ENCODE data around the gene EVC.

The EVC gene

GRCh38 chr4:5798946-5799345 is 87.9 kb downstream of the EVC start:
- H3K4me1 ChIP-seq (ENCODE audit: control insufficient read depth, insufficient read depth, low read length) = no peaks in the 10 kb centered on the region
- peaks cover 34 to 48% of the 10 kb centered on the region in 2 donors for H3K36me3 ChIP-seq (ENCODE audit: control insufficient read depth in 2 of 2, insufficient read depth in 2 of 2, low read length in 2 of 2)
- H3K9ac ChIP-seq (ENCODE audit: low read length in 2 of 2) = no peak overlapping the region
- no peaks in the 10 kb centered on the region for H3K27me3 ChIP-seq (ENCODE audit: control insufficient read depth in 1 of 2, insufficient read depth in 2 of 2, low read length in 2 of 2)
- H3K9me3 ChIP-seq (ENCODE audit: control insufficient read depth in 2 of 2, low read length in 2 of 2) = no peaks in the 10 kb centered on the region
- H3K27ac ChIP-seq (ENCODE audit: low read length) = no peak overlapping the region
- no peak overlapping the region for H3K4me3 ChIP-seq (ENCODE audit: low read length in 2 of 2)

GRCh38 chr4:5799406-5799805 is 88.4 kb downstream of the EVC start:
- H3K9me3 ChIP-seq (ENCODE audit: control insufficient read depth in 2 of 2, low read length in 2 of 2) = no peaks in the 10 kb centered on the region
- no peak overlapping the region for H3K27ac ChIP-seq (ENCODE audit: low read length)
- H3K27me3 ChIP-seq (ENCODE audit: control insufficient read depth in 1 of 2, insufficient read depth in 2 of 2, low read length in 2 of 2) = no peaks in the 10 kb centered on the region
- H3K36me3 ChIP-seq (ENCODE audit: control insufficient read depth in 2 of 2, insufficient read depth in 2 of 2, low read length in 2 of 2) = peaks cover 39 to 51% of the 10 kb centered on the region in 2 donors
- no peak overlapping the region for H3K4me3 ChIP-seq (ENCODE audit: low read length in 2 of 2)
- no peak overlapping the region for H3K9ac ChIP-seq (ENCODE audit: low read length in 2 of 2)
- no peaks in the 10 kb centered on the region for H3K4me1 ChIP-seq (ENCODE audit: control insufficient read depth, insufficient read depth, low read length)

- peaks cover 49 to 59% of the 10 kb centered on the region in 2 donors for H3K36me3 ChIP-seq (ENCODE audit: control insufficient read depth in 2 of 2, insufficient read depth in 2 of 2, low read length in 2 of 2)
- no peak overlapping the region for H3K27ac ChIP-seq (ENCODE audit: low read length)
- no peaks in the 10 kb centered on the region for H3K4me1 ChIP-seq (ENCODE audit: control insufficient read depth, insufficient read depth, low read length)
- H3K27me3 ChIP-seq (ENCODE audit: control insufficient read depth in 1 of 2, insufficient read depth in 2 of 2, low read length in 2 of 2) = no peaks in the 10 kb centered on the region
- no peak overlapping the region for H3K4me3 ChIP-seq (ENCODE audit: low read length in 2 of 2)
- H3K9me3 ChIP-seq (ENCODE audit: control insufficient read depth in 2 of 2, low read length in 2 of 2) = no peaks in the 10 kb centered on the region
- no peak overlapping the region for H3K9ac ChIP-seq (ENCODE audit: low read length in 2 of 2)
These were observed 89.5 kb downstream of the EVC start for GRCh38 chr4:5800496-5800895.

- Histone ChIP-seq H3K9me3 (ENCODE audit: control insufficient read depth in 2 of 2, low read length in 2 of 2) (no peaks in the 10 kb centered on the region), H3K27ac (ENCODE audit: low read length) (no peak overlapping the region), H3K4me3 (ENCODE audit: low read length in 2 of 2) (no peak overlapping the region), H3K36me3 (ENCODE audit: control insufficient read depth in 2 of 2, insufficient read depth in 2 of 2, low read length in 2 of 2) (peaks cover 52 to 59% of the 10 kb centered on the region in 2 donors), H3K27me3 (ENCODE audit: control insufficient read depth in 1 of 2, insufficient read depth in 2 of 2, low read length in 2 of 2) (no peaks in the 10 kb centered on the region), H3K9ac (ENCODE audit: low read length in 2 of 2) (no peak overlapping the region), H3K4me1 (ENCODE audit: control insufficient read depth, insufficient read depth, low read length) (no peaks in the 10 kb centered on the region)
These were observed 90.7 kb downstream of the EVC start for GRCh38 chr4:5801696-5802095.

- Histone ChIP-seq H3K4me3 (ENCODE audit: low read length in 2 of 2) (no peak overlapping the region), H3K27ac (ENCODE audit: low read length) (no peak overlapping the region), H3K36me3 (ENCODE audit: control insufficient read depth in 2 of 2, insufficient read depth in 2 of 2, low read length in 2 of 2) (peaks cover 47 to 56% of the 10 kb centered on the region in 2 donors), H3K4me1 (ENCODE audit: control insufficient read depth, insufficient read depth, low read length) (no peaks in the 10 kb centered on the region), H3K9ac (ENCODE audit: low read length in 2 of 2) (no peak overlapping the region), H3K27me3 (ENCODE audit: control insufficient read depth in 1 of 2, insufficient read depth in 2 of 2, low read length in 2 of 2) (no peaks in the 10 kb centered on the region), H3K9me3 (ENCODE audit: control insufficient read depth in 2 of 2, low read length in 2 of 2) (no peaks in the 10 kb centered on the region)
These were observed 91.6 kb downstream of the EVC start for GRCh38 chr4:5802565-5802964.

DNA sequence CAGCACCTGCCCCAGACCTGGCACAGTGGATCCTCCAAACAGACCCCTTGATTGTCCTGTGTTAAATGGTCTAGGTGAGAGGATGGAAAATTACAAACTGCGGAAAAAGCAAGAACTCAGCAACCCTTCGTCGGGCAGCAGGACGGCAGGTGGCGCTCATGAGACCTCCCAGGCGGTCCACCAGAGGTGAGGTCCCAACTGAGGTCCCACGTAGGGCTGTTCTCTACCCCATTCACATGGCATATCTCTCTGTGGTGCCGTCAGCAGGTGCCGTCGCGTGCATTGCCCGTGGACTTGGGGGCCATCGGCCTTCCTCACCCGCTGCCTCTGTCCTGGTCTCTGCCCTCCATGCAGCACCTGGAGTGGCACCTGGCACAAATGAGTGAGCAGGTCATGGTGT is 93.7 kb downstream of the EVC start:
- peaks cover 52 to 53% of the 10 kb centered on the region in 2 donors for H3K36me3 ChIP-seq (ENCODE audit: control insufficient read depth in 2 of 2, insufficient read depth in 2 of 2, low read length in 2 of 2)
- no peak overlapping the region for H3K9ac ChIP-seq (ENCODE audit: low read length in 2 of 2)
- no peaks in the 10 kb centered on the region for H3K9me3 ChIP-seq (ENCODE audit: control insufficient read depth in 2 of 2, low read length in 2 of 2)
- H3K4me3 ChIP-seq (ENCODE audit: low read length in 2 of 2) = no peak overlapping the region
- no peak overlapping the region for H3K27ac ChIP-seq (ENCODE audit: low read length)
- H3K27me3 ChIP-seq (ENCODE audit: control insufficient read depth in 1 of 2, insufficient read depth in 2 of 2, low read length in 2 of 2) = no peaks in the 10 kb centered on the region
- H3K4me1 ChIP-seq (ENCODE audit: control insufficient read depth, insufficient read depth, low read length) = no peaks in the 10 kb centered on the region

DNA sequence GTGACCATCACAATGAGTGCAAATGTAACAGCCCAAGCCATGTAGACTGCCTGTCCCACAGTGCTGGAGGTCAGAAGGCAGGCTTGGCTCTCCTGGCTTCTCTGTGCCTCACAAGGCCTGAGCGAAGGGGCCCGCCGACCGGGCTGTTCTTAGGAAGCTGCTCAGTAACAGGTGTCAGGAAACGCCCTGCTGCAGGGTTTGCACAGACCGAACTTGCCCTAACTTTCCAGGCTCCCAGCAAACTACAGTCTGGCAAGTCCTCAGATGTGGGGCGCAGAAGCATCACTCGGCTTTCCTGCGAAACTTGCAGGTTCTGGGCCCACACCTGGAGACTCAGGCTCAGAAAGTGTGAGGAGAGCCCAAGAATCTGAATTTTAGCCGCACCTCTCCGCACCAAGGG is 94.3 kb downstream of the EVC start:
- no peak overlapping the region for H3K4me3 ChIP-seq (ENCODE audit: low read length in 2 of 2)
- no peak overlapping the region for H3K27ac ChIP-seq (ENCODE audit: low read length)
- H3K4me1 ChIP-seq (ENCODE audit: control insufficient read depth, insufficient read depth, low read length) = no peaks in the 10 kb centered on the region
- H3K9me3 ChIP-seq (ENCODE audit: control insufficient read depth in 2 of 2, low read length in 2 of 2) = peaks cover 0 to 2% of the 10 kb centered on the region in 2 donors
- H3K27me3 ChIP-seq (ENCODE audit: control insufficient read depth in 1 of 2, insufficient read depth in 2 of 2, low read length in 2 of 2) = no peaks in the 10 kb centered on the region
- H3K36me3 ChIP-seq (ENCODE audit: control insufficient read depth in 2 of 2, insufficient read depth in 2 of 2, low read length in 2 of 2) = peaks cover 58 to 59% of the 10 kb centered on the region in 2 donors
- no peak overlapping the region for H3K9ac ChIP-seq (ENCODE audit: low read length in 2 of 2)

DNA sequence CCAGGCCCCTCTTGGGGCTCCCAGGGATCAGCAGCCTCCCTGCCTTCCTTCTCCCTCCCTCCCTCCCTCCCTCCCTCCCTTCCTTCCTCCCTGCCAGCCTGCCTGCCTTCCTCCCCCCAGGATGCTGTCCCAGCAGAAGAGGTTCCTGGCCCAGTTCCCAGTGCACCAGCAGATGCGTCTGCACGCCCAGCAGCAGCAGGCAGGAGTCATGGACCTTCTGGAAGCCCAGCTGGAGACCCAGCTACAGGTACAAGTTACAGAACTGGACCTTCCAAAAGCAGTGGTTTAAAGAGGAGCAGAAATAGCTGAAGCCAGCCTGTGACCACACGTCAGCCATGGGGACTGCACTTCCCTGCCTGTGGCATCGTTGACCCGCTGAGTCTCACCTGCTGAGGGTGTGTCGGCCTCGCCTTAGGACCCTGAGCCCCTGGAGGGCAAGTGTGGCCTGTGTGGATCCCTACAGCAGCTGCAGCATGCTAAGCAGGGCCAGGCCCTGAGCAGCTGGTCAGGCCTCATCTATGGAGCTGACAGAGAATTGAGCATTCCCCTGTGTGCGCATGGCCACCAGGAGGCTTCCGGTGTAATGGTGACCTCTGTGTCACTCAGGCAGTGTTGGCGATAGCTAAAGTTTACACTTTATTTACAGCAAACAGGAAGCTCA is 97.2 kb downstream of the EVC start:
- Histone ChIP-seq H3K4me3 (ENCODE audit: low read length in 2 of 2) (no peak overlapping the region), H3K4me1 (ENCODE audit: control insufficient read depth, insufficient read depth, low read length) (no peaks in the 10 kb centered on the region), H3K36me3 (ENCODE audit: control insufficient read depth in 2 of 2, insufficient read depth in 2 of 2, low read length in 2 of 2) (peaks cover 54 to 62% of the 10 kb centered on the region in 2 donors), H3K27me3 (ENCODE audit: control insufficient read depth in 1 of 2, insufficient read depth in 2 of 2, low read length in 2 of 2) (no peaks in the 10 kb centered on the region), H3K9me3 (ENCODE audit: control insufficient read depth in 2 of 2, low read length in 2 of 2) (peaks cover 0 to 5% of the 10 kb centered on the region in 2 donors), H3K27ac (ENCODE audit: low read length) (no peak overlapping the region), H3K9ac (ENCODE audit: low read length in 2 of 2) (no peak overlapping the region)

DNA sequence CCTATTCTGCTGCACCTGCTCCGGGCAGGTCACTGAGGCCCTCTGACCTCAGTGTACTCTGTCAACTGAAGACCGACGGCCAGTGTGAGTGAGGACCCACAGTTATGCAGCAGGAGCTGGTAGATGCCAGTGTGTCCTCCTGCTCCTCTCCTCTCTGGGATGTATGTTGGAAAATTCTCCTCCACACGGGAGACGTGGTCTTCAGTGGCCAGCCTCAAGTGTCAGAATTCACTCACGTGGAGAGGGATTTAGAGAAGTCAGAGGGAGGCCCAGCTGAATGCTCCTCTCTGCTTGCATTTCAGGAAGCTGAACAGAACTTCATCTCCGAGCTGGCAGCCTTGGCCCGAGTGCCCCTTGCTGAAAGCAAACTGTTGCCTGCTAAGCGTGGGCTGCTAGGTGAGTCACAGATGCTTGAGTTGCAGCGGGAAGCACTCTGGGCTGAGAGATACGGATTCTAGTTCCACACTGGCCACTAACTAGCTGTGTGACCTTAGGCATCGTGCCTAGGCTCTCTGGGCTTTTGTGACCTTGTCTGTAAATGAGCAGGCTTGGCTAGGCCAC is 98.3 kb downstream of the EVC start:
- Histone ChIP-seq H3K27ac (ENCODE audit: low read length) (no peak overlapping the region), H3K36me3 (ENCODE audit: control insufficient read depth in 2 of 2, insufficient read depth in 2 of 2, low read length in 2 of 2) (peaks cover 52 to 62% of the 10 kb centered on the region in 2 donors)

GRCh38 chr4:5810151-5810550 is 99.2 kb downstream of the EVC start:
- Histone ChIP-seq H3K9ac (ENCODE audit: low read length in 2 of 2) (no peak overlapping the region), H3K4me1 (ENCODE audit: control insufficient read depth, insufficient read depth, low read length) (no peaks in the 10 kb centered on the region), H3K4me3 (ENCODE audit: low read length in 2 of 2) (no peak overlapping the region), H3K36me3 (ENCODE audit: control insufficient read depth in 2 of 2, insufficient read depth in 2 of 2, low read length in 2 of 2) (peaks cover 46 to 58% of the 10 kb centered on the region in 2 donors), H3K27me3 (ENCODE audit: control insufficient read depth in 1 of 2, insufficient read depth in 2 of 2, low read length in 2 of 2) (no peaks in the 10 kb centered on the region), H3K9me3 (ENCODE audit: control insufficient read depth in 2 of 2, low read length in 2 of 2) (peaks cover 0 to 5% of the 10 kb centered on the region in 2 donors), H3K27ac (ENCODE audit: low read length) (no peak overlapping the region)

More for the DNA sequence above, 98.3 kb downstream of the EVC start:
- Histone ChIP-seq H3K9ac (ENCODE audit: low read length in 2 of 2) (no peak overlapping the region), H3K4me1 (ENCODE audit: control insufficient read depth, insufficient read depth, low read length) (no peaks in the 10 kb centered on the region), H3K9me3 (ENCODE audit: control insufficient read depth in 2 of 2, low read length in 2 of 2) (peaks cover 0 to 5% of the 10 kb centered on the region in 2 donors), H3K27me3 (ENCODE audit: control insufficient read depth in 1 of 2, insufficient read depth in 2 of 2, low read length in 2 of 2) (no peaks in the 10 kb centered on the region), H3K4me3 (ENCODE audit: low read length in 2 of 2) (no peak overlapping the region)

DNA sequence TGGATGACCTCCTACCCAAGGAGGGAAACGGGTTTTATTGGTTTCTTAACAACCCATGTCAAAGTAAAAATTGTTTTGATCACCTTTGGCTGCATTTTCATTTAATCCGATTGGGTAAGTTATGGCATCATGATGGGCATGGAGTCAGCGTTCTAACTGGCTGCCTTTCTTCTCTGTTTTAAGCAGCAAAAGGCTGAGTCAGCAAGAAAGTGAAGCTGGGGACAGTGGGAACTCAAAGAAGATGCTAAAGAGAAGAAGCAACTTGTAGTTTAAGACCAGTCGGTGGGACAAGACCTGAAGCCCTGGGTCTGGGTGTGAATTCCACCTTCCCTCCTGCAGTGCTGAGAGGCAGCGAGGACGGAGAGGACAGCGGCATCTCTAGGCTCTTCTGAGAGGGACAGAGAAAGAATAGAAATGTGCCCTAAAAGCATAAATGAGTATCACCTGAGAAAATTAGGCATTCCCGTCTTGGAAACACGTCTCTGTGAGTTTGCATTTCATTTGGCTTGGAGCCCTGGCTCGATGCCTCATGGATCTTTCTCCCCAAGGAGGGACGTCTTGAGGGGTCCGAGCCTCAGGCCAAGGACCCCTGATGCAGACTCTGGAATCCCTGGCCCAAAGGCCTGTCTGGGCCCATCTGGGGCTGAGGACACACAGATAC is 99.9 kb downstream of the EVC start:
- Histone ChIP-seq H3K4me3 (ENCODE audit: low read length in 2 of 2) (no peak overlapping the region), H3K9ac (ENCODE audit: low read length in 2 of 2) (no peak overlapping the region), H3K27ac (ENCODE audit: low read length) (no peak overlapping the region), H3K27me3 (ENCODE audit: control insufficient read depth in 1 of 2, insufficient read depth in 2 of 2, low read length in 2 of 2) (no peaks in the 10 kb centered on the region), H3K4me1 (ENCODE audit: control insufficient read depth, insufficient read depth, low read length) (no peaks in the 10 kb centered on the region), H3K9me3 (ENCODE audit: control insufficient read depth in 2 of 2, low read length in 2 of 2) (peaks cover 0 to 5% of the 10 kb centered on the region in 2 donors), H3K36me3 (ENCODE audit: control insufficient read depth in 2 of 2, insufficient read depth in 2 of 2, low read length in 2 of 2) (peaks cover 43 to 57% of the 10 kb centered on the region in 2 donors)

Data from stomach smooth muscle (tissue), 2 donors.